ENCODE measurements around the gene SLC25A33.

GRCh38 chr1:9530320-9530719 lies 8.9 kb upstream of the SLC25A33 start:
- TF ChIP-seq CTCF (IDR thresholded peaks at IDR 0.05) (no peak), POLR2AphosphoS5 (IDR thresholded peaks at IDR 0.05; ENCODE audit: insufficient read depth in 1 of 2, low read depth in 1 of 2) (no peak)
